Left colon (tissue), 2 donors: ENCODE data around the gene MGAT4A. TPM values are rescaled to one million over a fixed set of nuclear protein-coding genes. Genes with fewer than 3 reads are reported as not detected.

Experiments
- ATAC-seq: fragments of 200-7000 bp; cut with Tn5 transposase; one replicate; pipeline ENCODE4 v1.9.1; 2020; ENCODE audit warnings: mild to moderate bottlenecking, moderate library complexity
- DNase-seq, 2 donors: peaks; one replicate each; pipeline ENCODE4 v3.0.0-alpha.2; 2020
- intact Hi-C, 2 donors: fragments of 100-400 bp; cut with DNase I in 1 of 2; cut with micrococcal nuclease in 1 of 2; formaldehyde crosslinking; loops; one replicate each; pipeline versions ENCODE4 v1.11.2 to v1.14.0; 2022; cut with DNase I, micrococcal nuclease
- total RNA-seq, 2 donors: library from RNA; stranded (reverse); fragmentation: NEBNext Ultra II Directional; extraction: Animal tissue kit (Norgen Biotek cat#: 25700); gene quantifications; one replicate each; pipeline ENCODE4 v1.2.1, GENCODE V29; 2021
- donor health status: DM: no; HTN: no; CAD: no.
- donor health status: DM: yes; HTN: yes; CAD: no.

Gene MGAT4A
- total RNA-seq, 2 donors from 2014 or later = 115 to 154 TPM

DNA sequence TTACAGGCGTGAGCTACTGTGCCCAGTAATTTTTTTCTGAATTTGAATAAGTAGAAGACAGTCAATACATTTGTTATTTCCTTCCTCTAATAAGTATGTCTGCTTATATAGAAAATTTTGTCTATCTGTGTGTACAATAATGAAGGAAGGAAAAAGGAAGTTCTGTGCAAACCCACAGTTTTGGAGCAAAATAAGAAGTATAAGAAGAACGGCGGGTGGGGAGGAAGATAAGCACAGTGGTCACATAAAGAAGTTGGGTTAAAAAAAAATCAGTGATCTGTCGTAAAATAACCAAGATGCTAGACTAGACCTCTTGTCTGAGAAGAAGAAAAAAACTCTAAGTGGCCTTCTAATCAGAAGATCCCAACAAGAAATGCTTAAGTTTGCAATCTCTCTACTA, 20.2 kb downstream of the MGAT4A start:
- intact Hi-C loops = no loop called here
- DNase-seq = no peak

DNA sequence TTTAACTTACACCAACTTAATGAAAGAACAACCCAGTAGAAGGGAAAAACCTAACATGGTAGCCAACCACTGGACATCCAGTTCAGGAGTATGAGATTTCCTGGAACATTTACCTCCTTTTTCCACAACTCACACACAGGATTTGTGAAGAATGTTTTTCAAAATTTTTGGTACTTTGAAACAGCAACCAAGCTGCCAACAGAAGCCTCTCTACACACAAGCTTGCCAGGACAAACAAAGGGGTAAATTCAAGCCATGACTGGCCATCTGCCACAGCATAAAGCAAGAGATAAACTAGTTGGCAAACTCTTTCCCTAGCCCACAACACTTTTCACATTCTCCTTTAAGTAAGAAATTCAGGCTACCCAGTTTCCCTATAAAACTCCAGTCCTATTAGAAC, 21.4 kb downstream of the MGAT4A start:
- DNase-seq (no peak), ATAC-seq (no peak)
- intact Hi-C loops = no loop called here

More for the DNA sequence above, 20.2 kb downstream of the MGAT4A start:
- no peak for ATAC-seq

DNA sequence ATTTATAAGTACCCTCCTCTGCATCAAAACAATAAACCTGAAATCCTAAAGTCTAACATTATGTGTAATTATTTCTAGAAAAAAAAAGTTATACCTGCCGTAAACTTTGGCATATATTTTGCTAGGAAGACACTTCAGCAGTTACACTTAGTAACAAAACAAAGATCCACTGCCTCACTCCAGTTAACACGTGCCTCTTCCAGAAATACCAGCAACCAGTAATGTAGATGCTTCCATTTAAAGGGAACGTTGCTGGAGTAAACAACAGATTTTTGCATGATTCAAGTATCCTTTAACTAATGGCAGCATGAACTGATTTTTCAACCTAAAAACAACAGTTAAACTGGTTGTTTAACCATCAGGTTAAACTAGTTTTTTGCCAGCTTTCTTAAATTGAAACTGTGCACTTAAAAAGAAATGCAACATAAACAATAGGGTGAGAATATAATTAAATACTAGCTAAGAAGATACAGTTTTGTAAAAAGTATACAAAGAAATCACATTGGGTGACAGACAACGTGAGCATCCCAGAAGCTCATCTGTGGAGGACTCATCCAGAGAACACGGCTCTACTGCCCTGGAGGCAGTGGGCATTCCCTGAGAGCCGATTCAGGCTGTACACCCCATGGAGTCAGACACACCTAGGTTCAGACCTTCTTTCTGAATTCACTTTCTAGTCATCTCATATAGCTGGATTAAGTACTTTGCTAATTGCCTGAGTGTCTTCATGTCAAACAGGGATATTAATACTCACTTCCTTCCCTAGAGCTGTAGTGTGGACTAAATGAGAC, 22.3 kb downstream of the MGAT4A start:
- intact Hi-C loops = no loop called here
- ATAC-seq (no peak), DNase-seq (no peak)

DNA sequence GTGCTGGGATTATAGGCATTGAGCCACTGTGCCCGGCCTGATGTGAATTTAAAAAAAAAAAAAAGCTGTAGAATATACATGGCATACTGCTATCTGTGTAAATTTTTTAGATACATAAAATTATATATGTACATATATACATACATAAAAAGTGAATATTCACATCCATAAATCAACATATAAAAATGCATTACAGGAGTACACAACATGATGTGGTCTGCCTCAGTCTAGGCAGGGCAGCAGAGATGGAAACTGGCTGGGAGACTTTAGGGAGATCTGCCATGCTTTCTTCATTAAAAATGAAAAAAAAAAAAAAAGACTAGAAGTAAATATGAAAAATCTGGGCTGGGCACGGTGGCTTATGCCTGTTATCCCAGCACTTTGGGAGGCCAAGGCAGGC, 24.3 kb downstream of the MGAT4A start:
- no peak for DNase-seq
- ATAC-seq = no peak
- intact Hi-C loops = no loop called here

DNA sequence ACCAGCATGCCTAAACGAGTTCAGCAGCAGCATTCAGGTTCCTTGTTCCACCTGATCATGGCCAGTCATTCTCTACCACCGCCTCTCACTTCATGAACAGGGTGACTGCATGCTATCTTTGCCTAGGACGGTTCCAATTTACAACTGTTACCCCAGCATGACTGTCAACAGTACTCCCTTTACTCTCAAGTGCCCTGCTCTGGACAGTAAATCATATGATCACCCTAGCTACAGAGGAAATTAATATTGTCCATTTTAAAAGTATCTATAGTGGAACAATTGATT, 25.7 kb downstream of the MGAT4A start:
- intact Hi-C loops = no loop called here
- DNase-seq (no peak), ATAC-seq (no peak)

DNA sequence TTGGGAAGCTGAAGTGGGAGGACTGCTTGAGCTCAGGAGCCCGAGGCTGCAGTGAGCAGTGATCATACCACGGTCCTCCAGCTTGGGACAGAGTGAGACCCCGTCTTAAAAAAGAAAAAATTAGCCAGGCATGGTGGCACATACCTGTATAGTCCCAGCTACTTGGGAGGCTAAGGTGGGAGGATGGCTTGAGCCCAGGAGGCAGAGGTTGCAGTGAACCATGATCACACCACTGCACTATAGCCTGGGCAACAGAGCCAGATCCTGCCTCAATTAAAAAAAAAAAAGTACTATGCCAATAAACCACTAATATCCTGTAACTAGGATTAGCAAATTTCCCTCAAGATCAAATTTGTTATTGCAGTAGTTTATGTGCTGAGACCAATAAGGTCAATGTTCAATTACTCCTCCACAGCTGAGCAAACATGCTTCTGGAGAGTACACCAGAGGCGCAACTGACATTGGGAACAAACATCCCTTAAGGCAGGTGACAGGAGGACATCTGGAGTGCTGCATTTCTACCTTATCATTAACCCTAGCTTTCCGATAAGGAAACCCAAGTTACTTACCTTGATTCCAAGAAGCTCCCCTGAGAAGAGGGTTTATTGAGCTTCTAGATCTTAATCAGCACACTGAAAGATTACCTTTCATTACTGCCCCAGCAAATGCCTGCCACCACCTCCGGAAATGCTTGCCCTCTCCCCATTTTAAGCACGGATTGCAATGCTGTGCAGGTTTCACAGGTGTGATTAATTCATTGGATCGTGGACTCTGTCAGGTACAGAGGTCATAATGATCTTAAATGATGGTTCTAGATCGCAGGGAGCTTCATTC, 26.2 kb downstream of the MGAT4A start:
- intact Hi-C loops = no loop called here
- DNase-seq = peak; percentile 27 to 74
- peak; percentile 75 for ATAC-seq

DNA sequence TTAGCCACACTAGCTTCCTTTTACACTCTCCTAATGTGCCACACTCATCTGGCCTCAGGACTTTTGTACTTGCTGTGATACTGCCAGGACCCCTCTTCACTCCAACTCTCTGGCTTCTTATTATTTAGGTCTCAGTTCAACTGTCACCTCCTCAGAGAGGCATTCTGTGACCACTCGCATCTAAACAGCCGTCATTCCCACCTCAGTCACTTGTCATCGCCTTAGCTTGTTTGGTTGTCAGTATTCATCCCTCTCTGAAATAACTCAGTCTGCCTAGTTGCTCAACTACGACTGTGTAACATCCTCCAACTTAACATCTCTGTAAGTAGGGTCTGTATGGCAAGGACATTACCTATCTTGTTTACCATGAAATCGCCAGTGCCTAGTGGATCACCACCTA, 27.2 kb downstream of the MGAT4A start:
- ATAC-seq (no peak), DNase-seq (no peak)
- intact Hi-C loops = no loop called here

DNA sequence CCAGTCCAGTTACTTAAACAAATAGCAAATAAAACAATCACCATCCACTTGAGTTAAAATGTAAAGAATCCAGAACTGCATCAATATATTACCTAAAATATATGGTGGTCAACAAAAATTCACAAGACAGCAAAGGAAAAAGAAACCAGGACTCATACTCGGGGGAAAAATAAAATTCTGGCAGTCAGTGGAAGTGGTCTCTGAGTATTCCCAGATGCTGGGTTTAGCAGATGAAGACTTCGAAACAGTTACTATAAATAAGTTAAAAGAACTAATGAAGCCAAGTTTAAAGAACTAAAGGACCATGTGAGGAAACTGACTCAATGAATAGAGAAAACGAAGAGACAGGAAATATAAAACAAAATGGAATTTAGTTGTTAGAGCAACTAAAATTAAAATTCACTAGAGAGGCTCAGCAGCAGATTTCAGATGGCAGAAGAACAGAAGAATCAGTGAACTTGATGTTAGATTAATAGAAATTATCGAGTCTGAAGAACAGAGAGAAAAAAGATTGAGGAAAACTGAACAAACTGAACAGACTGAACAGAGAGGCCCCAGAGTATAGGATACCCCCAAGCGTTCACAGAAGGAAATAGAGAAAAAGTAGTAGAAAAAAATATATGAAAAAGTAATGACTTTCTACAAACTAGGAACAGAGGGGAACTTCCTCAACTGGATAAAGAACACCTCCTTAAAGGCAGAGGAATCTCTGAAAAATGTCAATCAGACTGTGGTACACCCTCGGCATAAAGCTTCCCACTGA, 27.9 kb downstream of the MGAT4A start:
- intact Hi-C loops = no loop called here
- ATAC-seq (no peak), DNase-seq (no peak)

DNA sequence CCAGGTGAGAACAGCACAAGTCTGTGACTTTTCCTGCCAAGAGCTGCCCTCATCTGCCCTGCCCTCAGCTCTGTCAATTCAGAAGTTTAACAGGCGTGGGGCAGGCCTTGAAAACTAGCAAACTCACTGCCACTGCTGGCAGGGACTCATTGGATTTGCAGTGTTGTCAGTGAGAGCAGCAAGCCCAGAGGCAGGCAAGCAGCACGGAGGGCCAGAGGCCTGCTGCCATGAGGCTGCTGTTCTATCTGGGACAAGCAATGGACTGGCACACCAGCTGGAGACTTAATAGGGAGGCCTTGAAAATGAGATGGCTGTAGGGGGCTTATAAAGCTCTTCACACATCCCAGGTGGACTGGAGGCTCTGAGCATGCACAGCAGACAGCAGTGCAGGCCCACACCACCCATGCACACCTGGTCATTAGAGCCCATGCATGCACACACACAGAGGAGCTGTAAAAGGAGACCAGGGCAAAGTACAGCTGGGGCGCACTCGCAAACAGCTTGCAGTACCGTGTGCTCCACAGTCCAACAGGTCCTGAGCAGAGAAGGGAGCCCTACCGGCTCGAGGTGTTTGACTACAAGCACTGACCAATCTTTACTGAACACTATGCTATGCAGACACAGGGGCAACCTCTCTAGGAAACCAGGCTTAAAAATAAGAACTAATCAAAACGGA, 28.7 kb downstream of the MGAT4A start:
- ATAC-seq (peak; percentile 84), DNase-seq (peak; percentile 79 to 84)
- intact Hi-C loops = no loop called here

DNA sequence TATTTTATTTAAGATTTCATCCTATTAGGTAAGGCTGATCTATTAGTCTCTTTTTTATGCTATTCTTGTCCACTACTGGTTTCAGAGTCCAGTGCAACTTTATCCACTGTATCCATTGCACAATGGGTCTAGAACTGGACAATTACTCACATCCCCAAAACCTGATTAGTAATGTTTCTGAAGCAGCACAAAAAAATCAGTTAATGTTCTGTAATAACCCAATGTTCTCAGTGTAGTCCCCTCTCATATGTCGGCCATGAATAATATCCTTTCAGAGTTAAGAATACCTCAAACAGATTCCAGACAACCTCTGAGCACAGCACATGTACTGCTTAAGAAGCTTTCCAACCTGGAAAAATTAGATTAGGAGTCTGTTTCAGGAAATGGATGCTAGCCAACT, 29.7 kb downstream of the MGAT4A start:
- ATAC-seq (no peak), DNase-seq (no peak)
- intact Hi-C loops = no loop called here

DNA sequence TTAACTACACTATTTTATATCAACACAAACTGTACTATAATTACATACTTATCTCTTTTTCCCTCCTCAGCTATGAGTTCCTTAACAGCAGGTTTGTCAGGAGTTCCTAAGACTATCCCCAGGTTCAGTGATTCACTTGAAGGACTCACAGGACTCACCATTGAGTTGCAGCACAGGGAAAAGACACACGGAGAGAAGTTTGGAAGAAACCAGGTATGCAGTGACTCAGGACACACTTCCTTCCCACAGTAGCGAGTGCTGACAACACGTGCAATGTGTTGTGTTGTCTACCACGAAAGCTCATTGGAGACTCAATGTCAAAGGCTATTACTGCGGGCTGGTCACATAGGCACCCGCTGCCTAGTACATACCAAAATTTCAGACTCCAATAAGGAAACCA, 32.0 kb downstream of the MGAT4A start:
- ATAC-seq = peak; percentile 1
- intact Hi-C loops = no loop called here
- DNase-seq = no peak

DNA sequence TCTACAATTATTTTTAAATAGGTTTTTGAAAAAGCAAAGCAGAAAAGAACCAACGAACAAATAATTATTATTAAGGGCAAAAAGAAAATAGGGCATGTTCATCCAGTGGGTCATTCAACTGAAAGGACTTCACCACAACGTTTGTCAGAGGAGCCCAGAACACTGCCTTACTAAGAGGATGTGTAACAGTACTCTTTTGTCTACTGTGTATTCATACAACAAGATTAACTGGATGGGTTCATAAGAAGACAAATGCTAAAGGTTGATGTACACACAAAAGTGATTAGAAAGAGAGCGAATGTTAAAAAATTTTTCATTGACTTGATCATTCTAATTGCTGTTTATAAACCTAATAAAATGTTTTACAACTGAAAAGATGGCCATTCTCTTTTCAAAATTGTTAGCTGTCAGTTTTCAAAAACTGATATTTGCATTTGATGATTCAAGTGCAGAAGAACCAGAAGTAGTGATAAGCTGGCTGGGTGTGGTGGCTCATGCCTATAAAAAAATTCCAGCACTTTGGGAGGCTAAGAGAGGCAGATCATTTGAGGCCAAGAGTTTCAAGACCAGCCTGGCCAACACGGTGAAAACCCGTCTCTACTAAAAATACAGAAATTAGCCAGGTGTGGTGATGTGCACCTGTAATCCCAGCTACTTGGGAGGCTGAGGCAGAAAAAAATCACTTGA, 33.1 kb downstream of the MGAT4A start:
- intact Hi-C loops = no loop called here
- DNase-seq (no peak), ATAC-seq (no peak)

DNA sequence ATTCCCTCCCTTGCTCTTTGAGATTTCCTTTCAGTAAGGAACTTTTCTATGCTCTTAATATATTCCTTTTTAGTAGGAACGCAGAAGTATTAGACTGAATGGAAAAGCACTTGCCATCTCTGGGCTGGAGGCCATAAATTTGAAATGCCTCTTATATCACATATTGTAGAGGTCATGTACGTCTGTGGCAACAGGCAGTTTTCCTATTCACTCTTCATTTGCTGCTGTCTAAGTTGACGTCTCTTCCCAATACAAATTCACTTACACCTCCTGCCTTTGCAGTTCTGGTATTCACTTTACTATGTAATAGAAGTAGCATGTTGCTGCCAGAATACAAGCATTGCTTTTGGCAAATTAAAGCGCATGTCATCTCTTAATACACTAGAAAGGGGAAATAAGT, 34.7 kb downstream of the MGAT4A start:
- intact Hi-C loops = no loop called here
- ATAC-seq (no peak), DNase-seq (no peak)

DNA sequence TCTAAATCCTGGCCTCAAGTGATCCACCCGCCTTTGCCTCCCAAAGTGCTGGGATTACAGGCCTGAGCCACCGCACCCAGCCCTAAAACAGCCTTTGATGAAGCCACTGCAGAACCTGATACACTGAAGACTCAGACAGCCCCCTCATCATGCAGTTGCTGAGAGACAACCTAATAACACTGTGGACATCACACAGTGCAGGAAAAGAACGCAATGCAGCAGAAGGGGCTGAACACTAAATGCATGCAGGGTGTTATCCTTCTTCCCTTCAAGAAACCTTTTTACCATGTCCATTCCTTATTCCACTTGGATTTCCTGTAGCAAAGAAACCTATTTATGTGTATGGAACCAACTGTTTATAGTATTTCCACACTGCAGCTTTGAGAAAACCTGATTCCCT, 35.7 kb downstream of the MGAT4A start:
- intact Hi-C loops = no loop called here
- ATAC-seq (no peak), DNase-seq (no peak)

DNA sequence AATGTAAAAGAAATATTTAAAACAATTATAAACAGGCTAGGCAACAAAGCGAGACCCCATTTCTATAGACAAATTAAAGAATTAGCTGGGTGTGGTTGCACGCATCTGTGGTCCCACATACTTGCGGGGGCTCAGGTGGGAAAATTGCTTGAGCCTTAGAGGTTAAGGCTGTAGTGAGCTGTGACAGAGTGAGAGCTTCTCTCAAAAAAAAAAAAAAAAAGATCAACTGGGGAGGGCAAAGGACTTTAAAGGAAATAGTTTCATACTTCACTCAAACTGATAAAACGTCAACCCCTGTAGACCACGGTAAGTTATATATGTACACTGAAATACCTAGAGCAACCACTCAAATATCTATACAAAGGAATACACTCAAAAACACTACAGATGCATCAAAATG, 37.5 kb downstream of the MGAT4A start:
- no peak for ATAC-seq
- intact Hi-C loops = no loop called here
- no peak for DNase-seq

DNA sequence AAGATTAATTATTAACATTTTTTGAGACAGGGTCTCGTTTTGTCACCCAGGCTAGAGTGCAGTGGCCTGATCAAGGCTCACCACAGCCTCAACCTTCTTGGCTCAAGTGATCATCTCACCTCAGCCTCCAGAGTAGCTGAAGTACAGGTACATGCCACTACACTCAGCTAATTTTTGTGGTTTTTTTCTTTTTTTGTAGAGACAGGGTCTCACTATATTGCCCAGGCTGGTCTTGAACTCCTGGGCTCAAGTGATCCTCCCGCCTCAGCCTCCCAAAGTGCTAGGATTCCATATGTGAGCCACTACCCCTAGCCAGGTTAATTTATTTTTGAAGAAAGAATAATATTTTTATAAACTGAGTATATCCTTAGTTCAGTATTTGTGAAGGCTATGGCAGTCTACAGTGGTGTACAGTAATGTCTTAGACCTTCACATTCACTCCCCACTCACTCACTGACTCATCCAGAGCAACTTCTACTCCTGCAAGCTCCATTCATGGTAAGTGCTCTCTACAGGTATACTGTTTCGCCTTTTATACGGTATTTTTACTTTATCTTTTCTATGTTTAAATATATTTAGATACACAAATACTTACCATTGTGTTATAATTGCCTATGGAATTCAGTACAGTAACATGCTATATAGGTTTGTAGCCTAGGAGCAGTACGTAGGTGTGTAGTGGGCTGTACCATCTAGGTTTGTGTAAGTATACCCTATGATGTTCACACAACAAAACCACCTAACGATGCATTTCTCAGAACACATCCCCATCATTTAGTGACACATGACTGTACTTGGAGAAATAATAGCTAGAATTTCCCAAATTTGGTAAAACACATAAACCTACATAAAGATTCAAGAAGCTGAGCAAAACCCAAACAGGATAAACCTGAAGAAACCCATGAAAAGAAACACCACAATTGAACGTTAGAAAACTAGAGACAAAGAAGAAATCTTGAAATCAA, 38.6 kb downstream of the MGAT4A start:
- DNase-seq = no peak
- intact Hi-C loops = no loop called here
- no peak for ATAC-seq

DNA sequence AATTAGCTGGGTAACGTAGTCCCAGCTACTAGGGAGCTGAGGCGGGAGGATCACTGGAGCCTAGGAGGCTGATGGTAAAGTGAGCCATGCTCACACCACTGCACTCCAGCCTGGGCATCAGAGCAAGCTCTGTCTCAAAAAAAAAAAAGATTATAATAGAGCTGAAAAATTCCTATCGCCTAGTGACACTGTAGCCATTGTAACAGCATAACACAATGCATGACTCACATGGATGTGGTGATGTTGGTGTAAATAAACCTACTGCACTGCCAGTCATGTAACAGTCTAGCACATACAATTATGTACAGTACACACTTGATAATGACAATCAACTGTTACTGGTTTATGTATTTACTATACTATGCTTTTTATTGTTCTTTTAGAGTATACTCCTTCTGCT, 39.6 kb downstream of the MGAT4A start:
- ATAC-seq = peak; percentile 80
- DNase-seq = no peak
- intact Hi-C loops = no loop called here
